GM18505 (cell line): Measurements from ENCODE around the gene TFB1M.
"Not testable (repeated sequence)": the region's sequence is repeated elsewhere in the genome, so short reads cannot be mapped to it uniquely, and the experiment has no call there.

ENCODE experiments used
- ATAC-seq: cut with Tn5 transposase; IDR thresholded peaks from one replicate; pipeline ENCODE4 v1.9.1; 2021; ENCODE audit not compliant: unreplicated experiment
- POLR2A ChIP-seq: IDR thresholded peaks from 4 replicates; pipeline ENCODE4 v1.6.1; 2011; ENCODE audit warnings: borderline replicate concordance; ENCODE audit not compliant: insufficient read depth, insufficient read length; ENCODE audit errors: extremely low read depth

The TFB1M gene

DNA sequence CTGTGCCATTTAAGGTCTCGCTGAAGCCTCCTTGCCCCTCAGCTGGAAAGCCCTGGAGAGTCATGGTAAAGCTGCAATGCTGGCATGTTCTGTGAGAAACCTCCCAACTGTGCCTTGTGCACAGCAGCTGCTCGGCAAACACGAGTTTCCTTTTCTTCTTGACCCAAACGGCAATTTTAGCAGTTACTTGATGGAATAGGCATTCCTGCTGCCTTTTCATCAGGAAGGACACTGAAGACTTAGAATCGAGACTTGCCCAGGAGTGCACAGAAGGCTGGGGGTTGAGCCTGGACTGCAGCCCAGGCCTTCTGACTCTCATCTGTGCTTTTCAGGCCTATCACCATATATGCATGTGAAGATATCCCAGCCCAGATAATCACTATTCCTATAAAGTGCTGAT lies 79.2 kb downstream of the TFB1M start:
- no peak for ATAC-seq
- TF ChIP-seq POLR2A: no peak

DNA sequence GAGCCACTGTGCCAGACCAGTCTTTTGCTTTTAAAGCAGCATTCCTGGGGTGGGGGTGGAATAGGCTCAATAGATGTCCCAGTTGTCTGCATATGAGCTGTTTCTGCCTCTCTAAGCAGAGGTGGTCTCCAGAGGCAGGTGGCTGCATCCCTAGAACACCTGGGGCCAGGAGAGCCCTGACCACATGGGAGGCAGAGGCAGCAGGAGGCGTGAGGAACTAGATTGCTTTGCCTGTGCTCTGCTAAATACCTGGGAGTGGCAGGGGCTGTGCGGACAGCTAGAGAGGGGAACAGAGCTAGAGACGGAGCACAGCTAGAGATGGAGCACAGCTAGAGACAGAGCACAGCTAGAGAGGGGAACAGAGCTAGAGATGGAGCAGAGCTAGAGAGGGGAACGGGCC lies 79.6 kb downstream of the TFB1M start:
- no peak for ATAC-seq
- TF ChIP-seq POLR2A: no peak

DNA sequence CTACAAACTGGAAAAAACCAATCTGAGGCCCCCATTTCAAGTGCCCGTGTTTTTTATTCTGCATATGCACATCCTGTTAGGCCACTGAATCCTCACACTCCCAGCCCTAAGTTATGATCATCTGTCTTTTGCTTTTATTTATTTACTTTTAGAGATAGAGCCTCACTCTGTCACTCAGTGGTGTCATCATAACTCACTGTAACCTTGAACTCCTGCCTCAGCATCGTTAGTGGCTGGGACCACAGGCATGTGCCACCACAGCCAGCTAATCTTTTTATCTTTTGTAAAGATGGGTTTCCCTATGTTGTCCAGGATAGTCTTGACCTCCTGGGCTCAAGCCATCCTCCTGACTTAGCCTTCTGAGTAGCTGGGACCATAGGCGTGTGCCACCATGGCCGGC lies 80.1 kb downstream of the TFB1M start:
- no peak for ATAC-seq
- no peak for TF ChIP-seq POLR2A

DNA sequence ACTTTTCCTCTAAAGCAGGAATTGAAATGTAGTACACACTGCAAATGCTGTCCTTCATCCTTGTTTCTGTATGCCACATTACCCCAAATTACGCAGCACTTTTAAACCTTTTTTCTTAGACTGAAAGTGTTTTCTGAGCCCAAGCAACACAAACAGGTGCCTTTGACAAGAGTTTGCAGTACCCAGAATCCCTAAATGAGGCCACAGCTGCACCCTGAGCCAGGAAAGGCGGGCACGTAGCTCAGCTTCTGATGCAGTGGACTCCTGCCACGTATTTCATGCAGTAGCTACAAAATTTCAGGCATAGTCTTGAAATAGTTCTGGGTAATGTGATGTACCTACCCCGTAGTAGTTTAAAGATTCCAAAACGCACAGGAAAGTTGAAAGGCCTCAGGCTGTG lies 81.4 kb downstream of the TFB1M start:
- no peak for ATAC-seq
- no peak for TF ChIP-seq POLR2A

DNA sequence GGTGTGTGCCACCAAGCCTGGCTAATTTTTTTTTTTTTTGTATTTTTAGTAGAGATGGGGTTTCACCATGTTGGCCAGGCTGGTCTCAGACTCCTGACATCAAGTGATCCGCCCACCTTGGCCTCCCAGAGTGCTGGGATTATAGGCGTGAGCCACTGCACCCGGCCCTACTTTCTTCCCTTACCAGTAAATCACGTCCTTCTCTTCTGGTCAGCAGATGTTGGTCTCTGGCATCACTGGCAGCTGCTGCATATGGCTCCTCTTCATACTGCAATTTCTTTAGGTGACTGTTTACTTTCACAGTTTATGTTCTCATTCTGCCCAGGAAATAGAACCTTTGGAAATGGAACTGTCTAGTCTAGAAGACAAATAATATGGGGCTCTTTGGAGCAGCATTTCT lies 83.3 kb downstream of the TFB1M start:
- not testable (repeated sequence) for ATAC-seq

DNA sequence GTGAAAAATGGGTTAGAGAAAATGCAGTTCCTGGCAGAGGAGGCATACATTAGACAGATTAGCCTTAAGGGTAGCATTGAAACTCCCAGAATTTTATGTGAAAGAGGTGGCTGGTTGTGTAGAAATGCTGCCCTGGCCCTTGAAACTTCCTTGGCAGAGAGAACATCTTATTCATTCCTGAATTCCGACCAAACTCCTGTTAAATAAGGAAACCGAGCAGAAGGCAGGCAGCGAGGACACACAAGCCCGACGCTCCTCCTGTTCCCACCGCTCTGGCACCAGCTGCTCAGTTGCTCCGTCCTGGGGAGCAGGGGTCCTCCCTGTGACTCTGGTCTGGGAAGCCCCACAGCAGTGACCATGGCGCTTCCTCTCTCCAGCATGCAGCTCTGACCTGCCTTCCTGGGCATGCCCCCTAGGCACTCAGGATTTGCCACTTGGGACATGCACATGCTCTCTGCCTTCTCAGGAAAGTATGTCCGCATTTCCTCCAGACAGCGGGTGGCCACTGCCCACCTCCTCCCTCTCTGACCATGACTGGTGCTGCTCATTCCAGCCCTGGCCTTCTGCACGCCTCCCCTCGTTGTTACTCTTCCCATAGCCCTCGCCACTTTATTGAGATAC lies 85.6 kb downstream of the TFB1M start:
- no peak for ATAC-seq

DNA sequence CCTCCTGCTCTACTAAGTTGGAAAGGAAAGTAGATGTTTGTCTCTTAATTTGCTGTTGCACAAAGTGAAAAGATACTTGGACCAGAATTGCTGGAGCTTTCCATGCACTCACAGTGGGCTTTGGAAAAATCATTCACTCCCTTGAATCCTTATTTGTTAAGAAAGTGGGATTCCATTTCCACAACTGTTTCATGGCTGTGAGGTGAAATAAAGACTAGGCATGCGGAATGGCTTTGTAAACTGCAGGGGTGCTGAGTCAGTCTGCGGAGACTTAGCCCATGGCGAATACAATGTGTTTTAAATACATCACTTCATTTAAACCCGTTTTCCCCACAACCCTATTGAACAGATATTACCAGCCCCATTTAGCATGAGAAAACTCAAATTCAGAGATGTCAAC lies 87.2 kb downstream of the TFB1M start:
- no peak for ATAC-seq
- no peak for TF ChIP-seq POLR2A

More for the DNA sequence above, 85.6 kb downstream of the TFB1M start:
- no peak for TF ChIP-seq POLR2A

DNA sequence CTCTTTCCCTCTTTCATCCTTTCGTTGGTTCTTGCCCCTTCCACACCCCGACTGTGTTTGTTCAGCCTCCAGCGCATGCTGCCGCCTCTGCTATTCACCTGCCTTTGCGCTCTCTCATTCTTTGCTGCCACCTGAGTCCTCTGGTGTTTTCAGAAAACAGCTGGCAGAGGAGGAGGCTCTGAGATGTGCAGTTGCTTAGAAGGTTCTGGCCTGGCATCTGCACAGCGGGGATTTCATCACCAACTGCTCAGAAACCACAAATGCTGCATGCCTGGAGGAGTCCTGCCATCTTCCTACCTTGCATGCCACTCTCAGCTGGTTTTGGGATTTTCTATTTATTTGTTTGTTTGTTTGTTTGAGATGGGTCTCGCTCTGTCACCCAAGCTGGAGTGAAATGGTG lies 89.7 kb downstream of the TFB1M start:
- TF ChIP-seq POLR2A: no peak
- ATAC-seq: no peak

DNA sequence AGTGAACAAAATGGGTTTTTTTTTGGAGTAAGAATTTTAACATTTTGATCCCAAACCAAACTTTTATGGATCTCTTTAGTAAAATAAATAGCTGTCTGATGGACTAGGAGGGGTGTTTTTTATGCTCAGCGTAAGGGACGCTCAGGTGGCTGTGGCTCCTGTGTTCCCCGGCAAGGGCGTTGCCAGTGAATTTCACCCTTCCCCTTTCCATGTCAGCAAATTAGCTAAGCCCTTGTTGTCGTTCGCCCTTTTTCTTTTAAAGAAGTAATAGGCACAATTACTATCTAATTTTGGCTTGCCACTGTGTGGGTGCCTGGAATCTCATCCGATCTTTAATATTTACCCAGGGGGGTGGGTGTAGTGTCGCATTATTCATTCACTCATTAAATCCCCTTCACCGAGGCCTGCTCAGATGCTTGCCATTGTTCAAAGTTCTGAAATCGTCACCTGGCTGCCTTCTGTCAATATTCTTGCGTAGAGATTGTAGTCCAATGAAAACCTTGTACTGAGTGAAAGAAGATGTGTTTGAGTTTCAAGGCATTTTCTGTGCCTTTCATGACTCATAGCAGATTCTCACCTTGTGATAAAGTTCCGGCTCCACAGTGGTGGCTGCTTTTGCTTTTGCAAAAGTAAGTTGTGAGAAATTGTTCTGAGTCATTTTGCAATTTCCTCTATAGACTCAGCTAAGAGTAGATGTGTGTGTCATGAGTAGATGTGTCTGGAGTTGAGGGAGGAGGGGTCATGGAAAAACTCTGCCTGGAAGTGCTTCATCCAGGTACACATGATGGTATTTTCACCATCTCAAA lies 90.4 kb downstream of the TFB1M start:
- ATAC-seq: peak; percentile 94

DNA sequence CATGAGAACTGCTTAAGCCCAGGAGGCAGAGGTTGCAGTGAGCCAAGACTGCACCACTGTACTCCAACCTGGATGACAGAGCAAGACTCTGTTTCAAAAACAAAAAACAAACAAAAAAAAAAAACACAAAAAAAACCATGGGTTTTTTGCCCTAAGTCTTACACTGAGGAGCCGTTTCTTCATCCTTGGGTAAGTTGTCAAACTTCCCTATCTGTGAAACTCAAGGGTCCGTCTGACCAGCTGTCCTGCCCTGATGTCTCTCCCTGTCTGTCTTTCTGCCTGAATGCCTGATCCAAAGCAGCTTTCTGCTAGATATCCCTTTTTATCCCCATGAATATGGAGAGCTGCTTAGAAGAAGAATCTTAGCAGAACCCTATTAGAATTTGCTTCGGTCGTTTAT lies 91.8 kb downstream of the TFB1M start:
- TF ChIP-seq POLR2A: no peak
- no peak for ATAC-seq

More for the DNA sequence above, 90.4 kb downstream of the TFB1M start:
- no peak for TF ChIP-seq POLR2A

DNA sequence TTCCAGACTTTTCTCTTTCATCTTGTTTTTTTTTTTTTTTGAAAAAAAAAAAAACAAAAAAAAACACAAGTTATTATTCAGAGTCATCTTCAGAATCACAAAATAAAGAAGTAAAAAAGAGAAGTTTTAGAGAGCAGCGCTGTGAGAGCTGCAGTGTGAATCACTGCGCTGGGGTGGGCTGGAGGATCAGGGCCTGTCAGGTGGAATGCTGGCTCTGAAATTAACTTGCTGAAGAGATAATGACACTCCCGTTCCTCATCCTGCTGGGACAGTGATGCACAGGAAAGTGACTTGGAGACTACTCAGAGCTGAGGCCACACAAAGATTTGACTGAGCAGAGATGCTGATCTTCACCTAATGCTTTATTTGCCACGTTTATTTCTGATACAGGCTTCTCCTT lies 93.2 kb downstream of the TFB1M start:
- ATAC-seq: no peak
- TF ChIP-seq POLR2A: no peak

DNA sequence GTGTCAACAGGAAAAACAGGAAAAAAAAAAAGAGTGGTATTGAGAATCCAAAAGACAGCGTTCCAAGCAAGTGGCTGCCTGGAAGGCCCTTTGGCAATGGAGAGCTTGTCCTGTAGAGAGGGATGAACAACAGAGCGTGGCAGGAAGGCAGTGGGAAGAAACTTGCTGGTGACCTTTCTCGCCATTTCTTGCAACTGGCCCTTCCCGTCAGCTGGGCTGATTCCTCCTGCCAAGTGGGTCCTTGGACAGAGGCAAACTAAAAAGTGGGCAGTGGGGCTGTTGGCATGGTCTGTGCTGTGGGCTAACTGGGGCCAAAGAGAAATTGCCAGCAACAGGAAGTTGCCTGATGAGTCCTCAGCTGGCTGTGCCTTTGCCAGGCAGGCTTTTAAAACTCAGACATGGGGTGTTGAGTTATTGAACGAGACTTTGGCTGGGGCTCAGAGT lies 94.4 kb downstream of the TFB1M start:
- TF ChIP-seq POLR2A: no peak
- no peak for ATAC-seq

DNA sequence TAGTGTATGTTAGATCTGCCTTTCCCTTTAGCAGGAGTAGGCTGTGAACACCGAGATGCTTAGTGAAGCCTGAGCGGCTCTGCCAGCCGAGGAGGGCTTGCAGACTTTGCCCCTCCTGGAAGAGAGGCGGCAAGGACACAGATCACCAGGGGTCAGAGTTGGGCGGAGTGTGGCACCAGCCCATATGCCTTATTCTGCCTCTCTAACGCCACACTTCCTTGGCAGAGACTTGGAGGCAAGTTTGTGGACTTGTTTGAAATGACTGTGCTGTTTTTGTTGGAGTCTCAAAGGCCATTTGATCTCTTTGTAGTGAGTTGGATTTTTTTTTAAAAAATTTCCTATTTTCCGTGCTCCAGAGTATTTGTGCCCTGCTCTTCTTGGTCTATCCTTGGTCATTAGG lies 95.0 kb downstream of the TFB1M start:
- ATAC-seq: no peak
- no peak for TF ChIP-seq POLR2A

DNA sequence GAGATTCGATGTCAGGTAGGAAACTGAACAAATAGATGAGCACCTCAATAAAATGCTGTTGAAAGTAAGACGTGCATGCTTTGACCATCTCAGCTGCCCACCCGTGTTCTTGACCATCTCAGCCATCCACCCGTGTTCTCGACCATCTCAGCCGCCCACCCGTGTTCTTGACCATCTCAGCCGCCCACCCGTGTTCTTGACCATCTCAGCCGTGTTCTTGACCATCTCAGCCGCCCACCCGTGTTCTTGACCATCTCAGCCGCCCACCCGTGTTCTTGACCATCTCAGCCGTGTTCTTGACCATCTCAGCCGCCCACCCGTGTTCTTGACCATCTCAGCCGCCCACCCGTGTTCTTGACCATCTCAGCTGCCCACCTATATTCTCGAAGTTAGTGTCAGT lies 95.6 kb downstream of the TFB1M start:
- not testable (repeated sequence) for ATAC-seq
